Effector CD4-positive, alpha-beta T cell (primary cell): ENCODE results near the gene COL5A1.
"Not testable (repeated sequence)": the region's sequence is repeated elsewhere in the genome, so short reads cannot be mapped to it uniquely, and the experiment has no call there.

Experiments used
- DNase-seq: peaks from one replicate; pipeline ENCODE4 v3.0.0-alpha.2; 2020

The COL5A1 gene

DNA sequence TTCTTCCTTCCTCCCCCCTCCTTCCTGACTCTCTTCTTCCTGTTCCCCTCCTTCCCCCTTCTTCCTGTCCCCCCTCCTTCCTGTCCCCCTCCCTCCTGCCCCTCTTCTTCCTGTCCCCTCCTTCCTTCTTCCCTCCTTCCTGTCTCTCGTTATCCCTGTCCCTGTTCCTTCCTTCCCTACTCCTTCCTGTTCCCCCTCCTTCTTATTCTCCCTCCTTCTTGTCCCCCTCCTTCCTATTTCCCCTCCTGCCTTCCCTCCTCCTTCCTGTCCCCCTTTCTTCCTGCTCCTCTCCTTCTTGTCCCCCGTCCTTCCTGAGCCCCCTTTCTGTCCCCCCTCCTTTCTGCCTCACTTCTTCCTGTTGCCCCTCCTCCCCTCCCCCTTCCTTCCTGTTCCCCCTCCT, 70.6 kb downstream of the COL5A1 start:
- DNase-seq: no peak

DNA sequence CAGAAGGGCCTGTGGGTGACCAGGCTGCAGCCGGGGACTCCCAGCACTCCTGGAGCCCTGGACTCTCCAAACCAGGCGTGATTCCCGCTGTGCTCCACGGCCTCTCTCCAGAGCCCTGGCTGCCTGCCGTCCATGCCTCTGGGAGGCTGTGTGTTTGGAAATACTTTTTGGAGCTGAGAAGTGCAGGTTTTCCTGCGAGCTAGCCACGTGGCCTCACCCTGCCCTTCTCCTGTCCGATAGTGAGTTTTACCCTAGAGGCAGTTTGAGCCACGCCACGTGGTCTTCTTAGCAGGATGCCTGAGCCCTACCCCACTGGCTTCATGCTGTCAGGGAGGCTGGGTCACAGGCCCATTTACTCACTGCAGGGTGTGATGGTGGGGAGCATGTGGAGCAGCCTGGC, 71.3 kb downstream of the COL5A1 start:
- DNase-seq: no peak

DNA sequence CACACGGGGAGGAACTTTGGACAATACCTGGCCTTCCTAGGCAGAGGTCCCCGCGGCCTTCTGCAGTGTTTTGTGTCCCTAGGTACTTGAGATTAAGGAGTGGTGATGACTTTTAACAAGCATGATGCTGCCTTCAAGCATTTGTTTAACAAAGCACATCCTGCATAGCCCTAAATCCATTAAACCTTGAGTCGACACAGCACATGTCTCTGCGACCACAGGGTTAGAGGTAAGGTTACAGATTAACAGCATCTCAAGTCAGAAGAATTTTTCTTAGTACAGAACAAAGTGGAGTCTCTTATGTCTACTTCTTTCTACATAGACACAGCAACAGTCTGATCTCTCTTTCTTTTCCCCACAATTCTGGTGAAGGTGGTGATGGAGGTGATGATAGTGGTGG, 73.9 kb downstream of the COL5A1 start:
- DNase-seq: not testable (repeated sequence)

DNA sequence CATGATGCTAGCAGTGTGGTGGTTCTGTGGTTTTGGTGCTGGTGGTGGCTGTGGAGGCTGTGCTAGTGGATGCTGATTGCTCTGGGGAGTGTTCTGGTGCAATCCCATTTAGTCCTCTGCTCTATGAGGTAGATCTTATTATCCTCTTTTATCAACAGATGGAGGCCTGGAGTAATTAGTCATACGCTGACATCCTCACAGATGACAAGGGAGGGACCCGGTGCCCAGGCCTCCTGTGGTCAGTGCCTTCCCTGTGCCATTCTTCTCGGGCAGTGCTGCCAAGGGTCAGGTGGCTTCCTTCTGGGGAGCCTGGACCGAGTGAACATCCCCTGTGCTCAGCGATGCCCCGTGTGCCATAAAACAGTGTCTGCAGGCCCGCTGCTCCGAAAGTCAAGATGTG, 74.5 kb downstream of the COL5A1 start:
- no peak for DNase-seq

DNA sequence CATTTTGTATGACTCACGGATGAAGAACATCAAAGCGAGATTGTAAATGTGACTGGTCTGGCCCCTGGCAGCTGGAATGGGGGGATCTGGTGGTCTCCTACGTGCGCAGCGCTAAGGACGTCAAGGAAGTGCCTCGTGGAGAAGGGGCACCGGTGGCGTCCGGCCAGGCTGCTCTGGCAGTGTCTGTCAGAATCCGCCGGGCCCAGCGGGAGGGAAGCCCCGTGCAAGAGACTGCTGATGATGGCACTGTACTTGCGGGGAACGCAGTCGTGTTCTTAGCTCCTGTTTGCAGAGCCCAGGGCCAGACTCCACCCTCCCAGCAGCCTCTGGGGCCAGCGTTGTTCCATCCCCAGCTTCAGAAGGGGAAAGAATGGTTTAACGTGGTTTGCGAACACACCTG, 75.5 kb downstream of the COL5A1 start:
- DNase-seq: no peak

DNA sequence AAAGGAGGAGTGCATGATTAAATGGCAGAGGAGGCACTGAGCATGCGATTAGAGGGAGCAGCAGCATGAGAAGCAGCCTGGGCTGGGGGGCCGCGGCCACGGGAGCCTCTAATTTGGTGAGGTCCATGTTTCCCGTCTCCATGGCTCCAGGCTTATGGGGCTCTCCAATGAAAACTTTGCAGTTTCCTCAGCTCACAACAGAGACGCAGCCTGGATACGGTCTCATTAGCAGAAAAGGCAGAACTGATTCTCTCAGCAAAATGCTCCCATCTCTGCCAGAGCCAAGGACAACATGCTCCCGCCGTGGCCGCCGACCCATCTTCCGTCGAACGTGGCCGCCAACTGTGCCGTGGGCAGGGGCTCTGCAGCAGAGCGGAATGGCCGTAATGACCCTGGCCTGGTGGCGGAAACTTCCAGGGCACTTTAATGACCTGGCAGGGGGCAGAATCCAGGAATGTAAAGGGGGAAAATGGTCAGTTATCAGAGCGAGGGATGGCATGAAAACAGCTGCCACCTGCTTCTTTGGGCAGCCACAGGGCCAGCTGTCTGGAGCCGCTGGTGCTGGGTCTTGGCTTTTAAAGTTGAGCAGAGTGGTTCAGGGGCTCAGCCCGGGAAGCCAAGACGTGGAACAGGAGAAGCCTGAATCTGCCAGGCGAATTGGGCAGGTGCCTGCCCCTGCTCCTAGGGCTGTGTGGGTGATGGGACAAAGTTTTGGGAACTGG, 76.5 kb downstream of the COL5A1 start:
- no peak for DNase-seq

DNA sequence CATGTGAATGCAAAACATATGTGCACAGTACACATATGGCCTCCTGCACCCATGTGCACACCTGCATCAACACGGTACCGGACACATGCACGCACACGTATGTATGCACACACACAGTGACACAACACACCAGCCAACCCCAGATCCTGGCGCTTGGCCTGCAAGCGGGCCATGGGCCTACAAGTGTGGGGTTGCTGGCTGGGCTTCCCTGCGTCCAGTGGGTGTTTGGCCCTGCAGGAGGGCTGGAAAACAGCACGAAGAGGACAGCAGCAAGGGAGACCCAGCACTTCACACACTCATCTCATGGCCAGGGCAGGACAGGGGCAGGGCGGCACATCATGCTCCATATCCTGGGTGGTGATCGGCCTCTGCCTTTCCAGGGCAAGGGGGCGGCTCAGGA, 77.7 kb downstream of the COL5A1 start:
- no peak for DNase-seq

DNA sequence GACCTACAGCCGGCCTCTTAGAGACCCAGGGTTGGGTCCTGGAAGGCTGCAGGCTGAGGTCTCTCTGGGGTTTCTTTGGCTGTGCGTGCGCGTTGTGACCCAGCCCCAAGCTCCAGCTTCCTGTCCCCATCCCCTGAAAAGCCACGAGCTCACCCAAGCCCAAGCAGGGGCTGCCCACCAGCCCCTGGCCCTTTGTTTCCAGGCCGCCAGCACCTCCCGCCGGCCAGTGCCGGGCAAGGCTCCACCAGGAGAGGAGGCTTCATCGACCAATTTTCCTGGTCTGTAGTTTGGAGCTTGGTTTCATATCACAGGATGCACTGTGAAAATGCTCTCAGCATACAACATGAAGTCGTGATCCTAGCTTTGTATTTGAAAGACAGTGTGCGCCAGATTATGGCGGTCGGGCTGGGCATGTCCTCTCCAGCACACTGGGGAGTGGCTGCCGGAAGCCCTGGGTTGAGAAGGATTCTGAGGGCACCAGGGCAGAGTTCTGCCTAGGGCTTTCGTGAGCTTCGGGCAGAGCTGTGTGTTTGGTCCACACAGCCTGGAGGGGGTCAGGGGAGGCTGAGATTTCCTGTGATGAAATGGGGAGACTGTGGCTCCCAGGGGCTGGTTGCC, 78.6 kb downstream of the COL5A1 start:
- DNase-seq: no peak

DNA sequence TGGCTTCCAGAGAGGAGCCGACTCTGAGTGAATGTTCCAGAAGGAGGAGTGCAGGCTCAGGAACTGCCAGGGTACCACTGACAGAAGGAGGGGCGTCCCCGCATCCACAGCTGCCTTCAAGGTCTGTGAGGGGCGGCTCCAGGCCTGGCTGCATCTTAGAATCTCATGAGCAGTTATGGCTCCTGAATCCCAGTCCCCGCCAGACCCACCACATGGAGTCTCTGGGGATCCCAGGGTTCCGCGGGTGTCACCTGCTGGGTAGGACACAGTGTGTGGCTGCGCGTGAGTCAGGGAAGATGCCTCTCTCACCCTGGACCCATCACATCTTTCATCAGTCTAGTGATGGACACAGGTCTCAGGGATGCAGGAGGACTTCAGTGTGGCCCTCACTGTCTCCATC, 79.2 kb downstream of the COL5A1 start:
- no peak for DNase-seq

DNA sequence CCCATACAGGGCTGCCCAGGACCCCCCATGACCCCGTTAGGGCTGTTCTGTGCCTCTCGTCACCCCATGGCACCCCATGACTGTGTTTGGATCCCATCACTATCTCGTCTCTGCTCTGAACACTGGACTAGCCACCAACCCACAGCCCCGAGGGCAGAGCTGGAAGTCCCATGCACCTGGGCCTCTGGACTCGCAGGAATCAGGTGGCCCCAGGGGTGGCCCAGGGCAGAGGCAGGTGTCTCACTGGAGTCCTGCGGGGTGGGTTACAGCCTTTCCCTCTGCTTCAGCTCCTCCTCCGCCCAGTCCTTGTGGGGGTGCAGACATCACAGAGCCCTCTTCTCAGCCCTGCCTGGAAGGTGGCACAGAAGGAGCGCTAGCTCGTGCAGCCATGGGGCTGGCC, 79.7 kb downstream of the COL5A1 start:
- DNase-seq: no peak

DNA sequence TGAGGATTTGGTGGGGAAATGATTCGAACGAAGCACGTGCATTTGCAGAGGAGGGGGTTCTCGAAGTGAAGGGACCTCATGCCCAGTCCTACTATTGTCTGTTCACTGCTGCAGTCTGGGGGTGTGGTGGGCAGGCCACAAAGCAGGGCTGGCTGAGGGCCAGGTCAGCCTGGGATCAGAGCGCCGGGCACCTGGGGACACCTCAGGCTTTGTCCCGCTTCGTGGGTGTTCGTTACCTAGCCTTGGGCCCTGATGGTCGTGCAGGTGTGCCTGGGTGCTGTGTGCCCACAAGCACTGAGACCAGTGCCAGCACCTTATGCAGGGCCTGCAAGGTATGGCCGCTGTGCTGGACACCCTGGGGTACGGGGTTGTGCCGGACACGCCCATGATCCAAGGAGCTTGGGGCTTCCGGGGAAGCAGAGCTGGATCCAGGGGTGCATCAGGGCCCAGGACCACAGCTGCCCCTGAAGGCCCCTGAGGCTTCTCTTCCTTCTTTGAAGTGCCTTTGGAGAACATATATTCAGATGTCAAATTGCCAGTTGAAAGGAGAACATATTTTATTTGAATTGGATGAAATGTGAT, 80.6 kb downstream of the COL5A1 start:
- no peak for DNase-seq

DNA sequence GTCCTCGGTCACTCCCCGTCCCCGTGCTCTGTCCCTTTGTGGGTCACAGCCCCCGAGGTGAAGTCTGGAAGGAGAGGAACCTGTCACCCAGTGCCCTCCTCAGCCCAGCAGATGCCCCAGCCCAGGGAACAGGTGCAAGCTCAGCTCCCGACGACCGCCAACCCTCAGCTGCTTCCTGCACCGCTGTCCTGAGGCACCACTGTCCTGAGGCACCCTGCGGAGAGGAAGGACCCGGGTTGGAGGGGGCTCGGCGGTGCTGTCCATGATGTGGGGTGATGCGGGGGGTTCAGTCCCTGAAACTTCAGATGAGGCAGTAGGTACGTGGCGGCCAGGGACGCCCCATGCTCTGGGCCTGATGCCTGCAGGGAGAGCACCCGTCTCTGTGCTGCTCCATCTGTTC, 81.4 kb downstream of the COL5A1 start:
- no peak for DNase-seq

DNA sequence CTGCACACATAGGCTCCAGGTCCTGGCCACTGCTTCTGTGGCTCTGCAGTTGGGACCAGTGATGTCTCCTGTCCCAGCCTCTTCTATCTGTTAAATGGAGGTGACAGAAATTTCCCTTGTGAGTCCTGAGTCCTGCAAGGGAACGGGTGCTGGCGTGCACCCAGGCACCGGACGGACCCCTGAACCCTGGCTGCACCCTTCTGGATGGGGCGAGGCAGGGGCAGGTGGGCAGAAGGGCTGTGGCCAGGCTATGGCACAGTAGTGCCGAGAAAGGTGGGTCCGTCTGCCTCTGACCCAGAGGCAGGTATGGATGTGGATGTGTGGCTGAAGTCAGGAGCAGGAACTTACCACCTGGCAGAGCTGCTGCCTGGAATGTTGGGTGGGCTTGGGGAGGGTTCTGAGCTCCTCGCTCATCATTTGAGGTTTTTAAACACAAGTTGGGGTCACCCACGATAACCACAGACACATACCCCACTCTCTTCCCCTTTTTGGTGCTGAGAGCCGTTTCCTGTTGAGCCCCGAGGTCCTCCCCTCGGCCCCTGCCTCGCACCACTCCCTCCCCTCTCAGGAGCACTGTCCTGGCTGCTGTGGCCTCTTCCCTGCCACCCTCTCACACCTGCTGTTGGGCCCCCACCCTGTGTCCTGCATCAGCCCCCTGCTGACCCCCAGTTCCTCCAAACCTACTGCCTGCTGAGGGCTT, 82.0 kb downstream of the COL5A1 start:
- no peak for DNase-seq

DNA sequence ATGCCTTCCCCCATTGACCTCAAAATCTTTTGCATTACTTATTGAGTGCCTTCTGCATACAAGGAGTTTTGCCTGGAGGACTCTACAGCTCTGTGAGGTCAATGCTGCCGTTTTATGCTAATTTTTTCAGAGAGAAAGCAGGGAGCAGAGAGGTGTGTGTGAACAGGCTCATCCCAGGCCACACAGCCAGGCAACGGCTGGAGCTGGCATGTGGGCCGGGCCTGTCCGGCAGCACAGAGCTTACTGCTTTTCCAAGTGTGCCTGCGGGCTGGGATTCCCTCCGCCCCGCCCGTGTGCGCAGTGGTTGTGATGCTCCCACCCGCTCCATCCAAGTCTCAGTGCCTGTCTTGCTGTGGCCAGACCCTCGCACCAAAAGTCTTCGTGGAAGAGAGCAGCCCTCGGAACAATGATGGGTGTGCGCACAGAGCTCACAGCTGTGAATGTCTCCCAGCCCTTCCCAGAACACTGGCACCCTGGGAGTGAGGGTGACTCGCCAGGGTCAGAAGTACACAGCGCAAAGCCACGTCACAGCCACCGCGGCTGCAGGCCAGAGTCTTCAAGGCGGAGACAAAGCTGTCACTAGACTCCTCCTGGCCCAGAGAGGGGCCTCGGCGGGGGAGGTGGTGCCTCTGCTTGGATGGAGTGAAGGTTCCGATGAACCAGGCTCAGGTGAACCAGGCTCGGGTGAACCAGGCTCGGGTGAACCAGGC, 82.8 kb downstream of the COL5A1 start:
- DNase-seq: no peak

DNA sequence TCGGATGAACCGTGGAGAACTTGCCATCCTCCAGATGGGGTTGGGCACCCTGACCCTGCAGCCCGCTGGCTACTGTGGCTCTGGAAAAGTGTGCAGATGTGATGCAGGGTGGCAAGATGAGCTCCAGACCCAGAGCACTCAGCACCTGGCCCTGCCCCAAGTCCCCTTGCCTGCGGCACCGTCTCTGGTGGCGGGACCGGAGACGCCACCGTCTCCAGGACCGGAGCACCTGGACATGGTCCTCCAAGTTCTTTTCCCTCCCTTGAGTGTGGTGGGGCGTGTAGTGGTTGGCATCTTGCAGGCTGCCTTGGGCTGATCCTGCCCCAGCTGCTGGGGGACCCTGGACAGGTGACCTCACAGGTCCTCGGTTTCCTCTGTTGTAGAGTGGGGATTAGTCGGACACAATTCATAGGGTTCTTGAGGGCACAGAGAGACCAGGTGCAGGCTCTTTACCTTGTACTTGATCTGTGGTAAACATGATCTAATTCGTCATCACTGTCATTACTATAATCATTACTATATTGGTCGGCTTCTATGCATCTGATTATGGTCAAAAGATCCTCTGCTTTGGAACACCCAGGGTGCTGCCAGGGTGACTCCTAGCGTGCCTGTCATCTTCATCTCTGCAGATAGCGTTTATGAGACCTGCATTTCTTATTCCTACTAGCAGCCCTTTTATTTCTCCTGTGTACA, 83.5 kb downstream of the COL5A1 start:
- DNase-seq: no peak

DNA sequence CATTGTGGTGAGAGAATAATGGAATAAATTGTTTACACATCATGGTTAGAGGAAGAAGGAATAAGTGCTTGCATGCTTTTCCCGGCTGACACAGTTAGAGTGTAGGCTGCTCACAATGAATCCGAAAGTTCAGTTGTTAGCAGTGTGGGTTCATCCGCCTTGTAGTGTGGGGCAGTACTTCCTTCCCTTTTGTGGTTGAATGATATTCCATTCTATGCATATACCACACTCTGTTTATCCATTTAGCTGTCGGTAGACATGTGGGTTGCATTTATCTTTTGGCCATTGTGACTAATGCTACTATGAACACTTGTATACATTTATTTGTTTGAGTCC, 84.0 kb downstream of the COL5A1 start:
- no peak for DNase-seq

DNA sequence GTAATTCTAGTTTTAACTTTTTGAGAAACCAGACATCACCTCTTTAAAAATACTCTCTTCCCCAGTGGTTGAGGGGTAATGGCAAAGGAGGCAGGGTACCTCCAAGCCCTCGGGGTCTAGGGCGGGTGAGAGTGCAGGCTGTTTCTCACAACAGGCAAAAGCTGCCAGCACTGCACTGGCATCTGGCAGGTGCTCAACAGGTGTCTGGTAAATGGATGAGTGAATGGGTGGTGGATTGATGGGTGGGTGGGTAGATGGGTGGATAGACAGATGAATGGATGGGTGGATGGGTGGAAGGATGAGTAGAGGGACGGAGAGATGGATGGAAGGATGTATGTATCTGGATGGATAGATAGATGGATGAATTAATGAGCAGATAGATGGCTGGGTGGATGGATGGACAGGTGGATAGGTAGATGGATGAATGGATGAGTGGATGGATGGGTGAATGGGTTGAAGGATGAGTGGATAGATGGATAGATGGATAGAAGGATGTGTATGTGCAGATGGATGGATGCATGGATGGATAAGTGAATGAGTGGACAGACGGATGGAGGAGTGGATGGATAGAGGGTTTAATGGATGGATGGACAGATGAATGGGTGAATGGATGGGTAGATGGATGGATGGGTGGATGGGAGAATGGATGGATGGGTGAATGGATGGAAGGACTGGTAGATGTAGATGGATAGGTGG, 84.6 kb downstream of the COL5A1 start:
- DNase-seq: no peak

DNA sequence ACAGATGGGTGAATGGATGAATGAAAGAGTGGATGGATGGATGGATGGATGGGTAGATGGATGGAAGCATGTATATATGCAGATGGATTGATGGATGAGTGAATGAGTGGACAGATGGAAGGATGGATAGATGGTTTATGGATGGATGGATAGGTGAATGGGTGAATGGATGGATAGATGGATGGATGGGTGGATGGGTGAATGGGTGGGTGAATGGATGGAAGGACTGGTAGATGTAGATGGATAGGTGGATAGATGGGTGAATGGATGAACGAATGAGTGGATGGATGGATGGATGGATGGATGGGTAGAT, 85.1 kb downstream of the COL5A1 start:
- no peak for DNase-seq

DNA sequence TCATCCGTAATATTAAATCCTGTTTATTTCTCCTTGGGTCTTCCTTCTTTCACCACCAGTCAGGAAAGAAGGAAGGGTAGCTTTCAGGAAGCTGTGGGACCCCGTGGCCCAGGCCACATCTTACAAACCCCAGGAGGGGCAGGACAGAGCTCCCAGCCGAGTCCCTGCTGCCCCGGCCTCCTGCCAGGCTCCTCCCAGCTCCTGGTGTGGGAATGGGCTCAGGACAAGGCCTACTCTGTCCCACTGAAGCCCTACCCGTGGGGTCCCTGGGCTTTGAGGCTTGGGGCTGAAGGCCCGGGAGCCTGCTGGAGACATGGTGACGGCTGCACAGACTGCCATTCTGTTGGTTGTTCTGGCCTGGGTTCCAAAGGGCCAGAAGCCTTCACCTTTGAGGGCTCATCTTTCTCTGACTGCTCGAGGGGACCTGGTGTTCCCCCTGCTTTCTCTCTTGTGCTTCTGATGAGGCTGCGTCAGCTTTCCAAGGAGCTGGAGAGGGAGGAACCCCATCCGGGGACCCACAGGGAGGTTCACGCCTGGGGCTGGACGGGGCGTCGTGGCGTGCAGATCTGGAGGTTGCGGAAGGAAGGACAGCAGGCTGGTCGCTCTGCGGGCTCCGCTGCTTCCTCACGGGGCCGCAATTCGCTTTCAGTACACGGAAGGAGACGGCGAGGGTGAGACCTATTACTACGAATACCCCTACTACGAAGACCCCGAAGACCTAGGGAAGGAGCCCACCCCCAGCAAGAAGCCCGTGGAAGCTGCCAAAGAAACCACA, 86.6 kb downstream of the COL5A1 start:
- no peak for DNase-seq

DNA sequence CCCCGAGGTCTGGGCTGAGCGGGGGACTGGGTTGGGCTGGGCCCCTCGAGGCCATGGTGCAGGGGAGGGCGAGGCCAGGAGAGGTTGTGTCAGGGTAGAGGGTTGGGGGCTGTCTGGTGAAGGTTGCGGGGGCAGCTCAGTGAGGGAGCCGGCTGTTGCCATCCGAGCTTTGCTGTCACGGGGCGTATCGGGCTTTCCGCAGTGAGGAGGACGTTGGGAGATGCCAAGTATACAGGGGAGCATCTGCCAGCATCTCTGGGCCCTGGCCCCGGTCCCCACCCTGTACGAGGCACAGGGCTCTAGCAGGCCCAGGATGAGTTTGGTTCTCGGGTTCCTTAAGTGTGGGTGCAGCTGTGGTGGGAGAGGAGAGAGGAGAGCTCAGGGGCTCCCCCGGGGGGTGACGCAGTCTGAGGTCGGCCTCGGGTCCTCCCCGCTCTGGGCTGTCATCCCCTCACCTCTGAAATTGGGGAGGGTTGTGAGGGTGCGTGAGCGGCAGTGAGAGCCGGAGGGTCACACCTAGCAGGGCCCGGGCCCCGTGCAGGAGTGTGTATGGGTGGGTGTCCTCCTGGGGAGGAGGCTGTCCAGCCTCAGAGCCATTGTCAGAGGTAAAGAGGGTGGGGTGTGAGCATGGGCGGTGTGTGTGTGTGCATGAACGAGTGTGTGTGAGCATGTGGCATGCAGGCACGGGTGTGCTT, 87.3 kb downstream of the COL5A1 start:
- no peak for DNase-seq
